Left kidney (tissue), 2 donors: ENCODE results near the gene CEBPB. TPM values are rescaled to one million over a fixed set of nuclear protein-coding genes. Genes with fewer than 3 reads are reported as not detected.

Experiments
- DNase-seq: peaks from one replicate; pipeline ENCODE4 v3.0.0-alpha.2; 2013
- polyA plus RNA-seq: library from polyadenylated mRNA; unstranded; fragments of 120-200 nt; gene quantifications from one replicate; pipeline ENCODE4 v1.2.1, GENCODE V29; 2013; ENCODE audit not compliant: insufficient read length

The CEBPB gene
- polyA plus RNA-seq, 1 donor: 2.4 TPM

GRCh38 chr20:50210066-50210619 lies 19.5 kb downstream of the CEBPB start:
- DNase-seq: no peak

GRCh38 chr20:50211091-50211490 lies 20.5 kb downstream of the CEBPB start:
- no peak for DNase-seq

- no peak for DNase-seq
Observed at GRCh38 chr20:50213531-50214106, 23.0 kb downstream of the CEBPB start.

- DNase-seq: no peak
Observed at GRCh38 chr20:50214226-50215024, 23.8 kb downstream of the CEBPB start.

GRCh38 chr20:50215101-50215690 lies 24.6 kb downstream of the CEBPB start:
- DNase-seq: no peak

- DNase-seq: no peak
Observed at GRCh38 chr20:50215926-50216325, 25.3 kb downstream of the CEBPB start.

- no peak for DNase-seq
Observed at GRCh38 chr20:50216543-50217206, 26.0 kb downstream of the CEBPB start.

GRCh38 chr20:50217207-50217949 lies 26.7 kb downstream of the CEBPB start:
- DNase-seq: no peak

- DNase-seq: no peak
Observed at GRCh38 chr20:50218987-50219435, 28.4 kb downstream of the CEBPB start.

- no peak for DNase-seq
Observed at GRCh38 chr20:50219600-50219999, 29.0 kb downstream of the CEBPB start.

GRCh38 chr20:50220093-50220893 lies 29.7 kb downstream of the CEBPB start:
- no peak for DNase-seq

- no peak for DNase-seq
Observed at GRCh38 chr20:50220894-50221365, 30.3 kb downstream of the CEBPB start.

- no peak for DNase-seq
Observed at GRCh38 chr20:50221501-50222308, 31.1 kb downstream of the CEBPB start.

GRCh38 chr20:50222309-50223038 lies 31.8 kb downstream of the CEBPB start:
- DNase-seq: no peak

GRCh38 chr20:50223039-50224005 lies 32.7 kb downstream of the CEBPB start:
- no peak for DNase-seq

- no peak for DNase-seq
Observed at GRCh38 chr20:50224052-50224451, 33.4 kb downstream of the CEBPB start.

GRCh38 chr20:50224531-50225255 lies 34.1 kb downstream of the CEBPB start:
- DNase-seq: no peak
